NCI-H2196 treated with DMSO at 0.1 percent for 48 hours (cell line): ENCODE measurements around the gene TADA3.

ENCODE experiments used
- DNase-seq: peaks from one replicate; lab custom pipeline; 2025; ENCODE audit not compliant: unreplicated experiment; lab: John Stamatoyannopoulos, UW

The TADA3 gene

DNA sequence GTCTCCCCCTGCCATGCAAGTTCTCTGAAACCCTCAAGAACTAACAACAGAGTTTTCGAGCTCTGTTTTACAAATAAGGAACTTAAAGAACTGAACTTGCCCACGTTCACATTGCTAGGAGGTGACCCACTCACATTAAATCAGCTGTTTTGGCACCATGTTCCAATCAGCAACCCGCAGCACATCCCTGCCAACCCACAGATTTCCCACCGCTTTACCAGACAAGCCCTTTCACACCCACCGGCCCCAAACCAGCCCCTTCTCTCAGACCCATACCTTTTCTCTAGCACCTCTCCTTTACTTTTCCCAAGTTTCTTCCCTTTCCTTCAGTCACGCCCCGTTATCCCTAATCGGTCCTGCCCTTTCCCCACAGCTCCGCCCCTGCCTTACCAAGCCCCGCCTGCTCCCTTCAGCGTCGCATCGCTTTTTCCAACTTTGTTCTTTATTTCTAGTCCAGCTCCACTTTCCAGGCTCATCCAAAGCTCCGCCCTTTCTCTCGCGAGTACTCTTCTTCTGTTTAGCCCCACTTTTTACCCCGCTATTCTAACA lies 61.5 kb downstream of the TADA3 start:
- DNase-seq = no peak
